Dedifferentiated amniotic fluid mesenchymal stem cell (primary cell): ENCODE results near the gene FARSA.
"Not testable (repeated sequence)": the region's sequence is repeated elsewhere in the genome, so short reads cannot be mapped to it uniquely, and the experiment has no call there.

ENCODE experiments used
- DNase-seq: peaks from one replicate; pipeline ENCODE4 v3.0.0-alpha.2; 2016; ENCODE audit errors: extremely low spot score

FARSA gene

DNA sequence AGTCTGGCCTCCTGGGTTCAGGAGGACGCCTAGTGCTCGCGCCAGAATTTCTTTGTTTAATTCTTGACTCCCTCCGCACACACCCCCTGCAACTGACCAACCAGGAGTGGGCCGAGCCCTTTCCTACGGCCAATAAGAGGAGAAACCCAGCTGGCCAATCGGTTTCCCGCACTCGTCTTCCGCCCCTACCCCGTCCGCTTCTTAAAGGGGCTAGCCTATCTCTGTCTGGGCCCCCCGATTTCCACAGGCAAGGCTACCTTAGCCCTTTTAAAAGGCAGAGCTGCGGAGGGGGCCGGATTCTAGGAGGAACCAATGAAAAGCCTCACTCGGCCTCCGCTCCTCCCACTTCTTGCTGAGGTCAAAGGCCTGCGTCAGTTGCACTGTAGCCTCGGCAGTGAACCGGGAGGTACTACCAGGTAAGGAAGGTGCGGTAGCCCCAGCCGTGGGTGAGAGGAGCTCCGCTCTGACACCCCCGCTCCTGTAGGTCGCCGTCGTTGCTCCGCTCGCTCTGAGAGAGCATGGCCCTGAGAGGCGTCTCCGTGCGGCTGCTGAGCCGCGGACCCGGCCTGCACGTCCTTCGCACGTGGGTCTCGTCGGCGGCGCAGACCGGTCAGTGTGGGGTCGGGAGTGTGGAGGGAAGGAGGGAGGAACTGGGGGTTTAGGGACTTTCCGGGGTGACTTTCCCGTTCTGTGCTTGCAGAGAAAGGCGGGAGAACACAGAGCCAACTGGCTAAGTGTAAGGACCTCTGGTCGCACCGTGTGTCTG lies 42.5 kb downstream of the FARSA start, which contains the start of gene GCDH:
Gene GCDH (plus strand): TSS at position 374 of the 766 bp plus-strand sequence. CDS start 145 bp downstream, at position 519.
- peak; percentile 99 for DNase-seq

DNA sequence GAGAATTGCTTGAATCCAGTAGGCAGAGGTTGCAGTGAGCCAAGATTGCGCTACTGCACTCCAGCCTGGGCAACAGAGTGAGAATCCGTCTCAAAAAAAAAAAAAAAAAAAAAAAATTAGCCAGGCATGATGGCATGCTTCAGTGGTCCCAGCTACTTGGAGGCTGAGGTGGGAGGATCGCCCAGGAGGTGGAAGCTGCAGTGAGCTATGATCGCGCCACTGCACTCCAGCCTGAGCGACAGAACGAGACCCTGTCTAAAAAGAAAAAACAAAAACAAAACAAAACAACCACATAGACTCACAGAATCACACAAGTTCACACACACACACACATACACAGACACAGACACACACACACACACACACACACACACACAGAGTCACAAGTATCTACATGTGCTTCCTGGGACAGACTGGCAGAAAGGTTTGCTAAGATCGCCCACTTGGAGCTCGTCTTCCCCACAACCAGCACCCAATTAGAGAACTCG lies 43.2 kb downstream of the FARSA start:
- DNase-seq, result not testable (repeated sequence)

DNA sequence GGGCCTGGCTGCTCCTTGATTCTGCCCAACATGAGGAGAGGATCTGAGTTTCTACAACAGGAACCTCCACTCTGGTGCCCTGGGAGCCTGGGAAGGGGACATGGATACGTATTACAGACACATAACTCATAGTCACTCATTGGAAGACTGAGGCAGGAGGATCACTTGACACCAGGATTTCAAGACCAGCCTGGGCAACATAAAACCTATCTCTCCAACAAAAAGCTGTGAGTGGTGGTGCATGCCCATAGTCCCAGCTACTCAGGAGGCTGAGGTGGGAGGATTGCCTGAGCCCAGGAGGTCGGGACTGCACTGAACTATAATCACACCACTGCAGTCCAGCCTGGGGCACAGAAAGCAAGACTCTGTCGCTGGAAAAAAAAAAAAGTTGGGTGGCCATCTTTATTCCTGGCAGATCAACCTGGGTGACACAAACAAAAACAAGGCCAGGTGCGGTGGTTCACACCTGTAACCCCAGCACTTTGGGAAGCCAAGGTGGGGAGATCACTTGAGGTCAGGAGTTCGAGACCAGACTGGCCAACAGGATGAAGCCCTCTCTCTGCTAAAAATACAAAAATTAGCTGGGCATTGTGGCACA lies 45.4 kb downstream of the FARSA start:
- DNase-seq, result no peak

DNA sequence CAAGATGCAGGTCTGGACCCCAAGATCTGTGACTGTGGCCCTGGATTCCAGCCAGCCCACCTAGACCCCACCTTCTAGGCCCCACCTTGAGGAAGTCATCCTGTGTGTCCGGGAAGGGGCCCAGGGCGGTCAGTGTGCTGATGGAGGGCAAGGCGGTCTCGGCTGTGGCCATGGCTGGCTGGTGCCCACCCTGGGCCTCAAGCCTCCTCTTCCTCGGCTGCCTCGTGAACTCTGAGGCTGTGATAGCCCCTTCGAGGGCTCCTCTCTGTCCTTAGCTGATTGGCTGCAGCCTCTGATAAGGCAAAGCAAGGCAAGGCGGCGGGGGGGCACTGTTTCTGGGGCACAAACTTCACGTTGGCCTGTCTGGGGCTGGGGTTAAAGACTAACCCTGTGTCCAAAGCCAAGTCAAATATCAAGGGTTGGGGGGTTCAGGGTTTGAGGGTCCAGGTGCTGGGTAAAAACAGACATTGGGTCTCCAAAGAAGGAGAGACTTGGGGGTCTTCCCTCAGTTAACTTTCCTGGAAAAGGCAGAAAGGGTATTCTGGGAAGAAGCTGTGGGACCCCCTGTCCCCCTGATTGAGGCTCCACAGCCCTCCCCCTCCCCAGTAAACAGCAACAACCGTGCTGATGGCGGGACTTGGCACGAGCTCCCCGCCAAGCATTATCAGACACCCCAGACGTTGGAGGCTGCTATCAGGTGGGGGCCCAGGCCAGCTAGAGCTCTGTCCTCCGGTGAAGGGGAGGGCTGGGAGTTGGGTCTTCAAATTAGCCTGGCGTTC lies 46.4 kb downstream of the FARSA start, which contains the start of gene KLF1:
Gene KLF1 (minus strand): TSS at position 233 of the 779 bp plus-strand sequence. CDS start 61 bp downstream, at position 172.
- no peak for DNase-seq

DNA sequence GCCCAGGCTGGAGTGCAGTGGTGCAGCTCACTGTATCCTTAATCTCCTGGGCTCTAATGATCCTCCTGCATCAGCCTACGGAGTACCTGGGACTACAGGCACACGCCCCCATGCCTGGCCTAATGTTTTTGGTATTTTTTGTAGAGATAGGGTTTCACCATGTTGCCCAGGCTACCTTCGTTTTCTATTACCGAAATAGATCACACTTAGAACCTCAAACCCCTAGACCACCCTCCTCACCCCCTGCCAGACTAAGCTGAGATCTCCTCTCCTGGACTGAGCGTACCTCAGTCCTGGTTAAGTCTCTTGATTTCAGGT lies 46.9 kb downstream of the FARSA start:
- no peak for DNase-seq

DNA sequence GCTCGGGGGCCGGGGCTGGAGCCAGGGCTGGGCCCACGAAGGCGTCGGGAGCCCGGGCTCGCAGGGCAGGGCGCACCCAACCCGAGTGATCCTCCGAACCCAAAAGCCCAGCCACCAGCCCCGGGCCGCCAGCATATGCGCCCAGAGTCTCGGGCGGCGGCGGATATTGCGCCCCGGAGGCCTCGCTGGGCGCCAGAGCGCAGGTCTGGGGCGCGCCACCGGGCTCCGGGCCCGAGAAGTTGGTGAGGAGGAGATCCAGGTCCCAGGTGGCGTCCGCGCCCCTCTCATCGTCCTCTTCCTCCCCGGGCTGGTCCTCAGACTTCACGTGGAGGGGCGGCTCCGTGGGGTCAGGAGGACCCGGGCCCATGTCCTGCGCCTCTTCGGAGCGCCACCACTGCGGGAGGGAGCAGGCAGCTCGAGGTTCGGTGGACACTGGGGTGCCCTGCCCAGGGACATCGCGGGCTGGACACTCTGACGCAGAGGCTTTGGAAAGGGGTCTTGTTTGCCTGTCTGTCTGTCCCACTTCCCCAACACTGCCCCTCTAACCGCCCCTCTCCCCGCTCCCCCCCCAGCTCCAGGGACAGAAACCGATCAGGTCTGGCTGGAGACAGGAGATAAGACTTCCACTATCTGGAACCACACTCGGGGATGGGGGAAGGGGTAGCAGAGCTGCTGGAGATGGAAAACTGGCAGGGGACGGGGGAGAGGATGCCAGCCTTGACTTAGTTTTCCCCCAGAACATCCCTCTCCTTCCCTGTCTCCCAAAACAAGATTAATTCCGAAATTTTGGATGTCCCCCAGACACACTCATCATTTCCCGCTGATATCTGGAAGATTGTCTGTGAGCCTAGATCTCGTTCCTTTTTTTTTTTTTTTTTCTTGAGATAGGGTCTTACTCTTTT lies 47.5 kb downstream of the FARSA start:
- no peak for DNase-seq

DNA sequence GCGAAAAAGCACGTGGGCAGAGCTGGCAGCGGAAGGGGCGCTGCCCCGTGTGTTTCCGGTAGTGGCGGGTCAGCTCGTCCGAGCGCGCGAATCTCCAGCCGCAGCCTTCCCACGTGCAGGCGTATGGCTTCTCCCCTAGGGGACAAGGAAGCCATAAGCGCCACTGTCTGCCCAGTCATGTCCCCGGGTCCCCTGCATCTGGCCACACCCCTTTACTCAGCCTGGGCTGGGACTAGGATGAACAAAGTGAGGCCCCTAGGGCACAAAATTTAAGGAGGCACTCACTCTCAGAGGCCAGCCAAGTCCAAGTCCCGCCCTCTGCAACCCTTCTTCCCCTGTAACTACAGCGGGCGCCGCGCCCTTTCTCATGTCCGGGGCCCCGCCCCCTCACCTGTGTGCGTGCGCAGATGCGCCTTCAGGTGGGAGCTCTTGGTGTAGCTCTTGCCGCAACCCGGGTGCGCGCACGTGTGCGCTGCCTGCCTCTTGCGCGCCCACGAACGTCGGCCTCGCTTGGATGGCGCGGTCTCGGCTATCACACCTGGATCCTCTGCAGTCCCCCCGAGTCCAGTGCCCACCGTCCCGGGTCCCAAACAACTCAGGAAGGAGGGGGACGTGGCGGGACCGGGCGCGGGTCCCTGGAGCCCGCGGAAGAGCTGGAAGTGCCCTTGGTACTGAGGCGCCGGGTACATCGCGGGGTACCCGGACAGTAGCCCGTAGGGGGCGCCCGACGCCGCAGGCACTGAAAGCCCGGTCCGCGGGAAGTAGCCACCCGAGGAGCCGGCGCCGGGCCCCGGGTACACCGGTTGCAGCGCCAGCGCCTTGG lies 48.4 kb downstream of the FARSA start:
- no peak for DNase-seq

DNA sequence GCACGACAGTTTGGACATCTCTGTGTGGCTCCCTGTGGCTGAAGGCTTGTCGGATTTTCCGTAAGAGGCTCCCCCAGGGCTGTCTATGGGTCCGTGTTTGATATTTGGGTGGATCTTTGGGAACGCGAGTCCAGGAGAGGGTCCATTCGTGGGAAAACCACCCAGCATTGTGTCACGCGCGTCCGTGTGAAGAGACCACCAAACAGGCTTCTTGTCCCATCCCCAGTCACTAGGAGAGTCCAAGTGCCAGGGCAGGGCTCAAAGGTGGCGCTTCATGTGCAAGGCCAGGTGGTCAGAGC lies 48.9 kb downstream of the FARSA start:
- no peak for DNase-seq

DNA sequence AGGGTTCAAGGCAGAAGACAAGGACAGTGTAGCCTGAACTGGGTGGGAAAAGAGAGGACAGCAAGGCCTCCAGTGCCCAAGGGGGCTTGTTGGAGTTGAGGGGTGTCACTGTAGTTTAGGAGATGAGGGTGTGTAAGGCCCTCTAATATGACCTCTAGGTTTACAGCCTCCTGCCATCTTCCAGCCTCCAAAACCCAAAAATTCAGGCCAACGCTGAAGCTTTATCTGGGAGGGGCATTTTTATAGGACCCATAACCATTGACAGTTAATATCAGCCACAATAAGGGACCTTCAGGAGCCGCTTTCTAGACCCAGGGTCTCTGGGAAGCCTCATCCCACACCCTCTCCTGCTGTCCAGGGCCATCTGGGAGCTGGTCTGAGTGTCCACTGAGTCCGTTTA lies 49.3 kb downstream of the FARSA start:
- DNase-seq, result no peak

DNA sequence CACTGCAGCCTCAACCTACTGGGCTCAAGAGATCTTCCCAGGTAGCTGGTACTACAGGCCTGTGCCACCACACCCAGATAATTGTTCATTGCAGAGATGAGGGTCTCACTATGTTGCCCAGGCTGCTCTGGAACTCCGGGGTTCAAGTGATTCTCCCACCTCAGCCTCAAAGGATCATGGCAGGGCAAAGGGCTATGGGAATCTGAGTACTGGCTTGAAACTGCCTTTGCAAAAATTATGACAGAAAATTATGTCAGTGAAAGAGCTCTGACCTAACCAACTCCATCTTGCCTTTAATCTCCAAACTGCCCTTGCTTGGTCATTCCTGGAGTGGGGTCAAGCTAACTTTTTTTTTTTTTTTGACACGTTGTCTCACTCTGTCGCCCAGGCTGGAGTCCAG lies 50.9 kb downstream of the FARSA start:
- DNase-seq, result no peak

DNA sequence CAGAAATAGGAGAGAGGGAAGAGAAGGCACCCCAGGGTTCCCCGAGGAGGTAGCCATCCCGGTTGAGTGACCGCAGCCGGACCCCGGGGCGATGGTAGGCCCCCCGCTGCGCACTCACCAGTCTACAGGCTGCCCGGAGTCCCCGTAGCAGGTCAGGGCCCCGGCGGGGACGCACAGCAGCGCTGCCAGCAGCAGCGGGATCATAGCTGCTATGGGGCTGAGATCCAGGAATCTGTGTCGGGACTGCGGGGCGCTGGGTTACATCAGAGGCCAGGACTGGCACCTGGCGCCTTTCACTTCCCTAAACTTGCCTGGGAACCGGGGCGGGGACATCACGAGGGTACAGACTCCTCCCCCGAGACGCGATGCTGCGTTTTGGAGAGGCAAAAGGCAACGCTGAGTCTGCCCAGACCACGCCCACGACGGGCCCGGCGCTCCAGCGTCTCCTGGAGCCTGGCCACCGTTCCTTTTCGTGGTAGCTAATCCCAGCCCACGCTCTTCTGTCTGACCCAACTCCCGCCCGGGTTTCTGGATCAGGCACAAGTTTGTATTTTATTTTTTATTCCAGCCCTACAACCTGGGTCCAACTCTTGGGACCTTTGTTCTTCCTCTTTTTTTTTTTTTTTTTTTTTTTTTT lies 52.2 kb downstream of the FARSA start, which contains the start of gene DNASE2:
Gene DNASE2 (minus strand): TSS at position 278 of the 637 bp plus-strand sequence. CDS start 74 bp downstream, at position 204.
- peak; percentile 92 for DNase-seq

DNA sequence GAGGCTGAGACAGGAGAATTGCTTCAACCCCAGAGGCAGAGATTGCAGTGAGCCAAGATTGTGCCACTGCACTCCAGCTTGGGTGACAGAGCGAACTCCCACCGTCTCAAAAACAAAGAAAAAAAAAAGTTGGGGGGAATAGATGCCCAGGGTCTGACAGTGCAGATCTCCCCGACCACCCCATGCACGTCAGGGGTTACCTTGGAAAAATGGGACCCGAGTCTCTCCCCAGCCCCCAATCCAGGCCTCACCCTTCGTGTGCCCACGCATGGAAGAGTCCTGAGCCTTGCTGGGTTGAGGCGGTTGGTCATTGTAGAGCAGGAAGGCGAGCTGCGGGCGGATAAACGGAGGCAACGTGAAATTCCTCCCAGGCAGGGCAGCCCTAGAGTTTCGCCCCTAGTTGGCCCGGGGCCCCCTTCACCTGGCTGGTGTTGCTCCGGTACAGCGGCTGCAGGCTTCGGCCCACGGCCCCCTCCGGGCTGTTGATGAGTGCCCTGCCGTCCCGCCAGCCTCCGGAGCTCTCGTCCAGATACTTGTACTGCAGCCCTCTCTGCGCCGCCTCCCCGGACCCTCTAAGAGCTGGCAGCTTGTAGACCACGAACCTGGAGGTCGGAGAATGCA lies 52.9 kb downstream of the FARSA start:
- no peak for DNase-seq

DNA sequence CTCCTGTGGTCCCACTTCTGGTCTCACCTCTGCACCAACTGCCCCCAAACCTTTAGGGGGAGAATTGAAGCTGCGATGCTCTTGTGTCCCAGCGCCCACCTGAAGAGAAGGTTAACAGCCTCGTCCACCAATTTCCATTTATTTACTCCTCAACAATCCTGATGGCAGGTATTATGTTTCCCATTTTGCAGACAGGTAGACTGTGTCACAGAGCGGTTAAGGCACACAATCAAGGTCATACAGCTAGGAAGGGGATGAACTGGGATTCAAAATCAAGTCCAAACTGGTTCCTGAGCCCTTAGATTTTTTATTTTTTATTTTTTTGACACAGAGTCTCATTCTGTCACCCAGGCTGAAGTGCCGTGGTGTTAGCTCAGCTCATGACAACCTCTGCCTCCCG lies 58.4 kb downstream of the FARSA start:
- DNase-seq, result no peak

DNA sequence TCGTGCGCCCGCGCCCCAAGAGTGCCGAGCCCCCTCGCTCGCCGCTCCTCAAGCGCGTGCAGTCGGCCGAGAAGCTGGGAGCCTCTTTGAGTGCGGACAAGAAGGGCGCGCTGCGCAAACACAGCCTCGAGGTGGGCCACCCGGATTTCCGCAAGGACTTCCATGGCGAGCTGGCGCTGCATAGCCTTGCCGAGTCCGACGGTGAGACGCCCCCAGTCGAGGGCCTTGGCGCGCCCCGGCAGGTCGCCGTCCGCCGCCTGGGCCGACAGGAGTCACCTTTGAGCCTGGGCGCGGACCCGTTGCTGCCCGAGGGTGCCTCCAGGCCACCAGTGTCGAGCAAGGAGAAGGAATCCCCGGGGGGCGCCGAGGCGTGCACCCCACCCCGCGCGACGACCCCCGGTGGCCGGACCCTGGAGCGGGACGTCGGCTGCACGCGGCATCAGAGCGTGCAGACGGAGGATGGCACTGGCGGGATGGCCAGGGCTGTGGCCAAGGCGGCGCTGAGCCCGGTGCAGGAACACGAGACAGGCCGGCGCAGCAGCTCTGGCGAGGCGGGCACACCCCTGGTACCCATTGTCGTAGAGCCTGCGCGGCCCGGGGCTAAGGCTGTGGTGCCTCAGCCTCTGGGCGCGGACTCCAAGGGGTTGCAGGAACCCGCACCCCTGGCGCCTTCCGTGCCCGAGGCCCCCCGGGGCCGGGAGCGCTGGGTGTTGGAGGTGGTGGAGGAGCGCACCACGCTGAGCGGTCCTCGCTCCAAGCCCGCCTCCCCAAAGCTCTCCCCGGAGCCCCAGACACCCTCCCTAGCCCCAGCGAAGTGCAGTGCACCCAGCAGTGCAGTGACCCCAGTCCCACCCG lies 59.4 kb downstream of the FARSA start:
- no peak for DNase-seq

DNA sequence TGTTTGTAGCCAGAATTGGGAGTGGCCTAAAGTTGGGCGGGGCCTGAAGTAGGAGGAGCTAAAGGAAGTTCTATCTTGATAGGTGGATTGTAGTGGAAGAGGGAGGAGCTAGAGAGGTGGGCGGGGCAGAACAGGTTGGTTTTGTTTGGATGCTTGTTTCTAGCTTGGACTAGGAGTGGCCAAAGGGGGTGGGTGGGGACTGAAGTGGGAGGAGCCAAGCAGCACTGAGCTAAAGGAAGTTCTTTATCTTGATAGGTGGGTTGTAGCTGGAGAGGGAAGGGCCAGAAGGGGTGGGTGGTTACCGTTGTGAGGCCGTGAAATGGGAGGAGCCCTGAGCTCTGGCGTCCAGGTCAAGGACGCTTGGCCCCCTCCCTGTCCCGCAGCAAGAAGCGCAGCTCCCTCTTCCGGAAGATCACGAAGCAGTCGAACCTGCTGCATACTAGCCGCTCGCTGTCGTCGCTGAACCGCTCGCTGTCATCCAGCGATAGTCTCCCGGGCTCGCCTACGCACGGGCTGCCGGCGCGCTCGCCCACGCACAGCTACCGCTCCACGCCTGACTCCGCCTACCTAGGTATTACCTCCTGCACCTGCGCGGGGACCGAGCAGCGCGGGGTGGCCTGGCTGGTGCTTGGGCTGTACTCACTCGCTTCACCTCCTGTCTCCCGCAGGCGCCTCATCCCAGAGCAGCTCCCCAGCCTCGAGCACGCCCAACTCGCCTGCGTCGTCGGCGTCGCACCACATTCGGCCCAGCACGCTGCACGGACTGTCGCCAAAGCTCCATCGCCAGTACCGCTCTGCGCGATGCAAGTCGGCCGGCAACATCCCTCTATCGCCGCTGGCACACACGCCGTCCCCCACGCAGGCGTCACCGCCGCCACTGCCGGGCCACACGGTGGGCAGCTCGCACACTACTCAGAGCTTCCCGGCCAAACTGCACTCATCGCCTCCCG lies 60.3 kb downstream of the FARSA start:
- no peak for DNase-seq
